Measurements from ENCODE around the gene CELF2. TPM values are rescaled to one million over a fixed set of nuclear protein-coding genes. Genes with fewer than 3 reads are reported as not detected.

The CELF2 gene
- total and polyA plus RNA-seq, 12 donors = 13.0 to 90.9 (median 80.9) TPM

GRCh38 chr10:11304906-11305585 is 287.4 kb downstream of the CELF2 start:
- 97 to 98% methylated on average over 11 of the region's 11 CpGs for WGBS, 2 donors
- ATAC-seq (no peak), DNase-seq (no peak)
- no peak overlapping the region for H3K27ac ChIP-seq
- intact Hi-C loops (cut with DNase I) = no loop called here
- no peak for TF ChIP-seq CTCF (IDR thresholded peaks at IDR 0.05)
- H3K36me3 ChIP-seq = peaks cover 0 to 93% (median 32%) of the 10 kb centered on the region in 9 donors
- peaks cover 0 to 38% (median 7%) of the 10 kb centered on the region in 11 donors for H3K9me3 ChIP-seq
- no peaks in the 10 kb centered on the region for H3K4me1 ChIP-seq
- no peaks in the 10 kb centered on the region for H3K27me3 ChIP-seq
- no peak overlapping the region for H3K4me3 ChIP-seq

- intact Hi-C loops (cut with DNase I) = no loop called here
Observed at GRCh38 chr10:11305825-11306593, 288.3 kb downstream of the CELF2 start.

GRCh38 chr10:11307004-11307403 is 289.3 kb downstream of the CELF2 start:
- H3K4me1 ChIP-seq = no peaks in the 10 kb centered on the region
- ATAC-seq (peak in 1 of 8 donors; percentile 26), DNase-seq (no peak)
- no peak overlapping the region for H3K27ac ChIP-seq
- H3K4me3 ChIP-seq = no peak overlapping the region
- H3K27me3 ChIP-seq = no peaks in the 10 kb centered on the region
- H3K9me3 ChIP-seq = peaks cover 0 to 38% (median 7%) of the 10 kb centered on the region in 11 donors
- peaks cover 0 to 97% (median 27%) of the 10 kb centered on the region in 9 donors for H3K36me3 ChIP-seq
- no peak for TF ChIP-seq CTCF (IDR thresholded peaks at IDR 0.05)
- 98 to 99% methylated on average over 6 of the region's 6 CpGs for WGBS, 2 donors
- intact Hi-C loops (cut with DNase I) = no loop called here

More at GRCh38 chr10:11305825-11306593, 288.3 kb downstream of the CELF2 start:
- H3K27ac ChIP-seq = no peak overlapping the region
- peaks cover 0 to 38% (median 7%) of the 10 kb centered on the region in 11 donors for H3K9me3 ChIP-seq
- ATAC-seq = no peak
- peaks cover 0 to 94% (median 32%) of the 10 kb centered on the region in 9 donors for H3K36me3 ChIP-seq
- H3K4me1 ChIP-seq = no peaks in the 10 kb centered on the region
- whole genome bisulfite sequencing, 2 donors = 96% methylated on average over 13 of the region's 13 CpGs
- no peak overlapping the region for H3K4me3 ChIP-seq
- no peak for TF ChIP-seq CTCF (IDR thresholded peaks at IDR 0.05)
- no peaks in the 10 kb centered on the region for H3K27me3 ChIP-seq
- no peak for DNase-seq

GRCh38 chr10:11307937-11308336 is 290.3 kb downstream of the CELF2 start:
- Histone ChIP-seq H3K9me3 (peaks cover 0 to 38% (median 7%) of the 10 kb centered on the region in 11 donors), H3K4me3 (no peak overlapping the region), H3K36me3 (peaks cover 0 to 96% (median 26%) of the 10 kb centered on the region in 9 donors), H3K27me3 (no peaks in the 10 kb centered on the region), H3K4me1 (peaks cover 0 to 2% (median 0%) of the 10 kb centered on the region in 9 donors), H3K27ac (no peak overlapping the region)
- no peak for TF ChIP-seq CTCF (IDR thresholded peaks at IDR 0.05)
- no peak for ATAC-seq
- WGBS, 2 donors = 95 to 100% methylated on average over 1 of the region's 1 CpG
- DNase-seq = no peak
- intact Hi-C loops (cut with DNase I) = no loop called here
